K562 (cell line): ENCODE measurements around the gene SLC7A5. TPM values are rescaled to one million over a fixed set of nuclear protein-coding genes. Genes with fewer than 3 reads are reported as not detected.
"Not testable (repeated sequence)": the region's sequence is repeated elsewhere in the genome, so short reads cannot be mapped to it uniquely, and the experiment has no call there.

Experiments used
- ATAC-seq: fragments of 200-7000 bp; cut with Tn5 transposase; 3 replicates; pipeline ENCODE4 v1.9.1; 2020; ENCODE audit warnings: moderate library complexity
- BruUV-seq: library from RNA; stranded (reverse); fragments of 400-500 nt; replicated peaks from 2 replicates; lab custom pipeline; 2021; lab: Mats Ljungman, UMichigan
- CTCF ChIA-PET: fragments of 300-600 bp; formaldehyde crosslinking; extraction: SDS; loops from one replicate; lab custom pipeline; 2021; ENCODE audit warnings: low intra/inter-chr PET ratio; lab: Yijun Ruan, JAX
- POLR2A ChIA-PET: fragments of 300-600, 350-650 bp; sonication (Branson Sonifier 250); formaldehyde crosslinking; extraction: SDS; loops from one replicate; lab custom pipeline; 2021; ENCODE audit warnings: antibody characterized with exemption, inconsistent platforms; lab: Yijun Ruan, JAX
- DNase-seq, 4 experiments: peaks; one replicate each; pipeline versions ENCODE4 v3.0.0 to v3.0.0-alpha.2; 2011 to 2018; ENCODE audit warnings: low spot score in 3 of 4, mixed read lengths in 3 of 4; ENCODE audit errors: extremely low read depth in 1 of 4
- FAIRE-seq: peaks from 2 replicates; lab custom pipeline; 2011; peaks lifted over from hg19 to GRCh38; lab: Jason Lieb, UNC
- H2AFZ ChIP-seq: 2 replicates; pipeline ENCODE4 v1.6.0; 2011; ENCODE audit warnings: low read depth, low read length, control low read depth, inconsistent platforms
- H3K27ac ChIP-seq: fragments of 200-600 bp; 3 replicates; pipeline ENCODE4 v1.8.0; 2011; ENCODE audit warnings: low read depth, mild to moderate bottlenecking, control low read depth, inconsistent platforms, low read length, moderate library complexity, mixed read lengths; ENCODE audit errors: extremely low read depth
- H3K27me3 ChIP-seq, 2 experiments: fragments of 300-600 bp in 1 of 2; 2 replicates in 1 of 2; 3 replicates in 1 of 2; pipeline versions ENCODE4 v1.6.0 to v1.8.0; 2011; ENCODE audit warnings: inconsistent platforms in 2 of 2, low read length in 2 of 2, mild to moderate bottlenecking in 1 of 2, mixed read lengths in 1 of 2, moderate library complexity in 1 of 2; ENCODE audit not compliant: control insufficient read depth in 2 of 2, insufficient read depth in 2 of 2
- H3K36me3 ChIP-seq: fragments of 300-600 bp; 3 replicates; pipeline ENCODE4 v1.8.0; 2011; ENCODE audit warnings: mild to moderate bottlenecking, low read length, inconsistent platforms; ENCODE audit not compliant: control insufficient read depth, insufficient read depth
- H3K4me1 ChIP-seq, 2 experiments: fragments of 200-600 bp in 1 of 2; replicated peaks in 1 of 2; 2 replicates in 1 of 2; 3 replicates in 1 of 2; pipeline versions ENCODE4 v1.5.1 to v1.8.0; 2011; ENCODE audit warnings: inconsistent platforms in 2 of 2, low read length in 2 of 2, mild to moderate bottlenecking in 1 of 2, mixed read lengths in 1 of 2, moderate library complexity in 1 of 2; ENCODE audit not compliant: control insufficient read depth in 2 of 2, insufficient read depth in 2 of 2
- H3K4me2 ChIP-seq: 2 replicates; pipeline ENCODE4 v1.6.1; 2011; ENCODE audit warnings: low read length, control low read depth, inconsistent platforms, mixed read lengths; ENCODE audit not compliant: insufficient read depth
- H3K4me3 ChIP-seq: fragments of 200-600 bp; sonication (generic), shearing (Covaris generic); 2 replicates; pipeline ENCODE4 v1.5.1; 2016; ENCODE audit warnings: control low read depth, inconsistent platforms
- H3K79me2 ChIP-seq: fragments of 200-600 bp; 3 replicates; pipeline ENCODE4 v1.8.0; 2011; ENCODE audit warnings: low read length, inconsistent platforms; ENCODE audit not compliant: control insufficient read depth, insufficient read depth
- H3K9ac ChIP-seq, 2 experiments: 2 replicates each; pipeline versions ENCODE4 v1.6.0 to v1.6.1; 2011; ENCODE audit warnings: low read depth in 2 of 2, low read length in 2 of 2, control low read depth in 1 of 2, inconsistent platforms in 1 of 2, mild to moderate bottlenecking in 1 of 2, mixed read lengths in 1 of 2; ENCODE audit not compliant: insufficient read depth in 1 of 2
- H3K9me1 ChIP-seq: one replicate; pipeline ENCODE4 v1.6.0; 2011; ENCODE audit warnings: inconsistent platforms, mild to moderate bottlenecking, low read length, moderate library complexity; ENCODE audit not compliant: control insufficient read depth, insufficient read depth
- H3K9me3 ChIP-seq: replicated peaks from 2 replicates; pipeline ENCODE4 v1.5.1; 2011; ENCODE audit warnings: low read depth, low read length, inconsistent platforms; ENCODE audit not compliant: control insufficient read depth, insufficient read depth
- H4K20me1 ChIP-seq: replicated peaks from 2 replicates; pipeline ENCODE4 v1.6.1; 2011; ENCODE audit warnings: low read length, inconsistent platforms, mixed read lengths; ENCODE audit not compliant: control insufficient read depth, insufficient read depth
- ATF7 ChIP-seq: fragments of 450-650 bp; IDR thresholded peaks from 2 replicates; pipeline ENCODE4 v1.7.1; 2014; ENCODE audit warnings: mild to moderate bottlenecking, moderate library complexity
- CEBPG ChIP-seq, 3 experiments: fragments of 200-800 bp in 1 of 3; sonication (Bioruptor generic) in 1 of 3; sonication (generic) in 1 of 3; formaldehyde crosslinking in 1 of 3; IDR thresholded peaks in 2 of 3; conservative IDR thresholded peaks in 1 of 3; 2 replicates each; pipeline versions ENCODE4 v1.6.1 to v1.8.0; 2016 to 2022; ENCODE audit warnings: missing compliant biosample characterization in 2 of 3, missing genetic modification characterization in 2 of 3, mild to moderate bottlenecking in 1 of 3, missing genetic modification reagents in 1 of 3
- WGBS: fragments of 100-300 bp; shearing (Covaris generic); methylation state at CpG from one replicate; pipeline ENCODE4 v1.1.6; 2016; ENCODE audit warnings: low coverage, mixed read lengths; ENCODE audit not compliant: insufficient coverage; ENCODE audit errors: missing lambda C conversion rate; 5-methylcytosine and 5-hydroxymethylcytosine counted together
- in situ Hi-C: fragments of 300-500 bp; cut with MboI; formaldehyde crosslinking; loops from 4 replicates; pipeline ENCODE4 v1.15.0; 2018; ENCODE audit warnings: inconsistent platforms, mixed read lengths
- intact Hi-C: fragments of 100-400 bp; cut with micrococcal nuclease; formaldehyde crosslinking; loops from 2 replicates; pipeline ENCODE4 v1.14.2; 2022
- polyA plus RNA-seq, 8 experiments: library from polyadenylated mRNA; depleted of rRNA in 4 of 8; stranded (reverse) in 5 of 8; unstranded in 3 of 8; fragments of >200 nt; fragmentation: Nextera tagmentation in 2 of 8; fragmentation: Illumina TruSeq in 1 of 8; extraction: Ambion mirVana in 2 of 8; extraction: Trizol in 1 of 8; gene quantifications; 2 replicates each; pipeline versions ENCODE4 v1.2.1 to v1.2.3, GENCODE V29; 2011 to 2014; ENCODE audit warnings: inconsistent platforms in 1 of 8, missing spikeins in 1 of 8
- total RNA-seq, 7 experiments: library from RNA; depleted of rRNA in 6 of 7; stranded (reverse); fragments of >200 nt in 6 of 7; fragmentation: Illumina TruSeq in 2 of 7; extraction: Trizol in 2 of 7; gene quantifications; 2 replicates each; pipeline versions ENCODE4 v1.2.1 to v1.2.3, GENCODE V29; 2011 to 2021; ENCODE audit warnings: low replicate concordance in 1 of 7
- TF ChIP-seq, protein P1 (sequence below): fragments of 450-650 bp; IDR thresholded peaks from 2 replicates; pipeline ENCODE4 v1.6.1; 2018; ENCODE audit not compliant: partially characterized antibody

SLC7A5 gene
- total and polyA plus RNA-seq, 9 of the 15 experiments (the other 6 are each of a cell fraction or from before 2014, with no cell fraction given): 1.9 to 220 (median 18.6) TPM

GRCh38 chr16:87827588-87827915 lies 41.8 kb downstream of the SLC7A5 start:
- H3K9me1 ChIP-seq; CTCF ChIA-PET; FAIRE-seq; intact Hi-C loops; H3K9ac ChIP-seq; H2AFZ ChIP-seq; in situ Hi-C loops; H3K4me2 ChIP-seq; H3K9me3 ChIP-seq; BruUV-seq; H3K27ac ChIP-seq; H3K79me2 ChIP-seq; H3K4me3 ChIP-seq; DNase-seq; ATAC-seq; TF ChIP-seq CEBPG (tag; conservative IDR thresholded peaks at IDR 0.05 in 1 of 2, IDR thresholded peaks at IDR 0.05 in 1 of 2): not testable (repeated sequence)
- Histone ChIP-seq H3K27me3 (peaks cover 21 to 31% of the 10 kb centered on the region in 2 experiments; a peak in 4 of 5 replicates), H3K4me1 (peaks cover 0 to 43% of the 10 kb centered on the region in 2 experiments; a peak in 2 of 5 replicates), H4K20me1 (peaks cover 23% of the 10 kb centered on the region), H3K36me3 (peaks cover 29% of the 10 kb centered on the region; the same call in 2 of the 3 replicates)
- TF ChIP-seq CEBPG (CRISPR knock-in tag; IDR thresholded peaks at IDR 0.05) (peak; percentile 10; the same call in 1 of the 2 replicates), ATF7 (peak; percentile 35; the same call in 1 of the 2 replicates)
- TF ChIP-seq, protein P1, sequence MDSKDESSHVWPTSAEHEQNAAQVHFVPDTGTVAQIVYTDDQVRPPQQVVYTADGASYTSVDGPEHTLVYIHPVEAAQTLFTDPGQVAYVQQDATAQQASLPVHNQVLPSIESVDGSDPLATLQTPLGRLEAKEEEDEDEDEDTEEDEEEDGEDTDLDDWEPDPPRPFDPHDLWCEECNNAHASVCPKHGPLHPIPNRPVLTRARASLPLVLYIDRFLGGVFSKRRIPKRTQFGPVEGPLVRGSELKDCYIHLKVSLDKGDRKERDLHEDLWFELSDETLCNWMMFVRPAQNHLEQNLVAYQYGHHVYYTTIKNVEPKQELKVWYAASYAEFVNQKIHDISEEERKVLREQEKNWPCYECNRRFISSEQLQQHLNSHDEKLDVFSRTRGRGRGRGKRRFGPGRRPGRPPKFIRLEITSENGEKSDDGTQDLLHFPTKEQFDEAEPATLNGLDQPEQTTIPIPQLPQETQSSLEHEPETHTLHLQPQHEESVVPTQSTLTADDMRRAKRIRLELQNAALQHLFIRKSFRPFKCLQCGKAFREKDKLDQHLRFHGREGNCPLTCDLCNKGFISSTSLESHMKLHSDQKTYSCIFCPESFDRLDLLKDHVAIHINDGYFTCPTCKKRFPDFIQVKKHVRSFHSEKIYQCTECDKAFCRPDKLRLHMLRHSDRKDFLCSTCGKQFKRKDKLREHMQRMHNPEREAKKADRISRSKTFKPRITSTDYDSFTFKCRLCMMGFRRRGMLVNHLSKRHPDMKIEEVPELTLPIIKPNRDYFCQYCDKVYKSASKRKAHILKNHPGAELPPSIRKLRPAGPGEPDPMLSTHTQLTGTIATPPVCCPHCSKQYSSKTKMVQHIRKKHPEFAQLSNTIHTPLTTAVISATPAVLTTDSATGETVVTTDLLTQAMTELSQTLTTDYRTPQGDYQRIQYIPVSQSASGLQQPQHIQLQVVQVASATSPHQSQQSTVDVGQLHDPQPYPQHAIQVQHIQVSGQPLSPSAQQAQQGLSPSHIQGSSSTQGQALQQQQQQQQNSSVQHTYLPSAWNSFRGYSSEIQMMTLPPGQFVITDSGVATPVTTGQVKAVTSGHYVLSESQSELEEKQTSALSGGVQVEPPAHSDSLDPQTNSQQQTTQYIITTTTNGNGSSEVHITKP: peak; percentile 82
- POLR2A ChIA-PET: interaction anchor here (0.6 to 3.8 kb wide), 12 partner anchors 8 to 124 kb away, joined by 3 to 28 read pairs (median 4); partner anchors contain the start of gene BANP
- 43% methylated on average over 6 of the region's 7 CpGs for WGBS
